Measurements from ENCODE around the gene SELENOO.

DNA sequence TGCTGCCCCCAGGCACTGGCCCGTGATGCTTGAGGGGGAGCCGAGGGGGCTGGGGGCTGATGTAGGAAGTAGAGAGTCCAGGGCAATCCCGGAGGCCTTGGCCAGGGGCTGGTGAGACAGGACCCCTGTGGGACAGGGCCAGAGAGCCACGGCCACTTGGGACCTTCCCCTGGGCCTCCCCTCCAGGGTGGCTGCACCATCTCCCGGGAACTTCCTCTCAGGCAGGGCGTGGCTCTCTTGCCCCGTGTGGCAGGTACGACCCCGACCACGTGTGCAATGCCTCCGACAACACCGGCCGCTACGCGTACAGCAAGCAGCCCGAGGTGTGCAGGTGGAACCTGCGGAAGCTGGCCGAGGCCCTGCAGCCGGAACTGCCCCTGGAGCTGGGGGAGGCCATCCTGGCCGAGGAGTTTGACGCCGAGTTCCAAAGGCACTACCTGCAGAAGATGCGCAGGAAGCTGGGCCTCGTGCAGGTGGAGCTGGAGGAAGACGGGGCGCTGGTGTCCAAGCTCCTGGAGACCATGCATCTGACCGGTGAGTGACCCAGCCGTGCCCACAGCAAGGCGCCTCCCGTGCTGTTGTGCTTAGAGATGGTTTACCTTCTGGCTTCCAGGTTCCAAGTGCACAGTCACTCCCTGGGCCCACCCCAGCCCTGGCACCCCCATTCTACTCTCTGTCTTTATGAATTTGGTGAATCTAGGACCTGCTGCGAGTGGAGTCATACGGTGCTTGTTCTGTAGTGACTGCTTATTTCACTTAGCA, 9.7 kb downstream of the SELENOO start:
- TF ChIP-seq, protein P1, sequence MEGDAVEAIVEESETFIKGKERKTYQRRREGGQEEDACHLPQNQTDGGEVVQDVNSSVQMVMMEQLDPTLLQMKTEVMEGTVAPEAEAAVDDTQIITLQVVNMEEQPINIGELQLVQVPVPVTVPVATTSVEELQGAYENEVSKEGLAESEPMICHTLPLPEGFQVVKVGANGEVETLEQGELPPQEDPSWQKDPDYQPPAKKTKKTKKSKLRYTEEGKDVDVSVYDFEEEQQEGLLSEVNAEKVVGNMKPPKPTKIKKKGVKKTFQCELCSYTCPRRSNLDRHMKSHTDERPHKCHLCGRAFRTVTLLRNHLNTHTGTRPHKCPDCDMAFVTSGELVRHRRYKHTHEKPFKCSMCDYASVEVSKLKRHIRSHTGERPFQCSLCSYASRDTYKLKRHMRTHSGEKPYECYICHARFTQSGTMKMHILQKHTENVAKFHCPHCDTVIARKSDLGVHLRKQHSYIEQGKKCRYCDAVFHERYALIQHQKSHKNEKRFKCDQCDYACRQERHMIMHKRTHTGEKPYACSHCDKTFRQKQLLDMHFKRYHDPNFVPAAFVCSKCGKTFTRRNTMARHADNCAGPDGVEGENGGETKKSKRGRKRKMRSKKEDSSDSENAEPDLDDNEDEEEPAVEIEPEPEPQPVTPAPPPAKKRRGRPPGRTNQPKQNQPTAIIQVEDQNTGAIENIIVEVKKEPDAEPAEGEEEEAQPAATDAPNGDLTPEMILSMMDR (conservative IDR thresholded peaks at IDR 0.05; ENCODE audit: low read length), result no peak
- TF ChIP-seq EZH2phosphoT487 (IDR thresholded peaks at IDR 0.05; ENCODE audit: borderline replicate concordance, low read depth, low read length), result no peak

All from OCI-LY7 (cell line).